ENCODE measurements around the gene PTX4. TPM values are rescaled to one million over a fixed set of nuclear protein-coding genes. Genes with fewer than 3 reads are reported as not detected.
"Not testable (repeated sequence)": the region's sequence is repeated elsewhere in the genome, so short reads cannot be mapped to it uniquely, and the experiment has no call there.

PTX4 gene
- total RNA-seq, 1 donor from 2014 or later, result not detected

DNA sequence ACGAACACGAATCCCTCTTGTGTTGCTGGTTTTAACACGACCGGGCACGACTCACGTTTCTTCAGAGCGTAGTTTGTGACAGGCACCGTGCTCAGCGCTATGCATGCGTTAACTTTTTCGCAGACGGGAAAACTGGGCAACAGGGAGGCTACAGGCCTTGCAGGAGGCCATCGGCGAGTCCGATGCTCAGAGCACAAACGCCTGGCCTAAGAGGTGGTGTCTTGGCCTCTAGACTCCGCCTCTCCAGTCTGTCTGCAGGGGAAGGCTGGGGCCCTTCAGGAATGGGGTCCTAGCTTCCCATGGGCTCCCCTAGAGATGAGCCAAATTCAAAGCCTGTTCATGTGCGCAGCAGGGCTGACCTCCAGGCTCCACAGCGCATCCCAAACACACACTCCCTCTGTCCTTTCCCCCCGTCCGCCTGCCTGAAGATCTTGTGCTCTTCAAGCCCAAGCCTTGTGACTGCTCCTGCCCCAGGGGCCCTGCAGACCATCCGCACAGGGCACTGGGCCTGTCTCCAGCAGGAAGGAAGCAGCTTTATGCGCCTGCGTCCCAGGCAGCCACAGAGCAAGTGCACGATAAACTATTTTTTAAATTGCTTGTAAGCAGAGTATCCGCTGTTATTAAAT lies 17.1 kb downstream of the PTX4 start:
- Histone ChIP-seq H3K9me3 (replicated peaks) (no peaks in the 10 kb centered on the region), H3K36me3 (no peaks in the 10 kb centered on the region), H3K4me1 (peaks cover 72% of the 10 kb centered on the region), H3K4me3 (no peak overlapping the region), H3K27me3 (ENCODE audit: low read depth) (no peaks in the 10 kb centered on the region), H3K27ac (replicated peaks) (no peak overlapping the region)
- intact Hi-C loops (cut with micrococcal nuclease), result no loop called here
- DNase-seq, result no peak
- TF ChIP-seq, protein P1, sequence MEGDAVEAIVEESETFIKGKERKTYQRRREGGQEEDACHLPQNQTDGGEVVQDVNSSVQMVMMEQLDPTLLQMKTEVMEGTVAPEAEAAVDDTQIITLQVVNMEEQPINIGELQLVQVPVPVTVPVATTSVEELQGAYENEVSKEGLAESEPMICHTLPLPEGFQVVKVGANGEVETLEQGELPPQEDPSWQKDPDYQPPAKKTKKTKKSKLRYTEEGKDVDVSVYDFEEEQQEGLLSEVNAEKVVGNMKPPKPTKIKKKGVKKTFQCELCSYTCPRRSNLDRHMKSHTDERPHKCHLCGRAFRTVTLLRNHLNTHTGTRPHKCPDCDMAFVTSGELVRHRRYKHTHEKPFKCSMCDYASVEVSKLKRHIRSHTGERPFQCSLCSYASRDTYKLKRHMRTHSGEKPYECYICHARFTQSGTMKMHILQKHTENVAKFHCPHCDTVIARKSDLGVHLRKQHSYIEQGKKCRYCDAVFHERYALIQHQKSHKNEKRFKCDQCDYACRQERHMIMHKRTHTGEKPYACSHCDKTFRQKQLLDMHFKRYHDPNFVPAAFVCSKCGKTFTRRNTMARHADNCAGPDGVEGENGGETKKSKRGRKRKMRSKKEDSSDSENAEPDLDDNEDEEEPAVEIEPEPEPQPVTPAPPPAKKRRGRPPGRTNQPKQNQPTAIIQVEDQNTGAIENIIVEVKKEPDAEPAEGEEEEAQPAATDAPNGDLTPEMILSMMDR (IDR thresholded peaks at IDR 0.05; ENCODE audit: borderline replicate concordance), result no peak

DNA sequence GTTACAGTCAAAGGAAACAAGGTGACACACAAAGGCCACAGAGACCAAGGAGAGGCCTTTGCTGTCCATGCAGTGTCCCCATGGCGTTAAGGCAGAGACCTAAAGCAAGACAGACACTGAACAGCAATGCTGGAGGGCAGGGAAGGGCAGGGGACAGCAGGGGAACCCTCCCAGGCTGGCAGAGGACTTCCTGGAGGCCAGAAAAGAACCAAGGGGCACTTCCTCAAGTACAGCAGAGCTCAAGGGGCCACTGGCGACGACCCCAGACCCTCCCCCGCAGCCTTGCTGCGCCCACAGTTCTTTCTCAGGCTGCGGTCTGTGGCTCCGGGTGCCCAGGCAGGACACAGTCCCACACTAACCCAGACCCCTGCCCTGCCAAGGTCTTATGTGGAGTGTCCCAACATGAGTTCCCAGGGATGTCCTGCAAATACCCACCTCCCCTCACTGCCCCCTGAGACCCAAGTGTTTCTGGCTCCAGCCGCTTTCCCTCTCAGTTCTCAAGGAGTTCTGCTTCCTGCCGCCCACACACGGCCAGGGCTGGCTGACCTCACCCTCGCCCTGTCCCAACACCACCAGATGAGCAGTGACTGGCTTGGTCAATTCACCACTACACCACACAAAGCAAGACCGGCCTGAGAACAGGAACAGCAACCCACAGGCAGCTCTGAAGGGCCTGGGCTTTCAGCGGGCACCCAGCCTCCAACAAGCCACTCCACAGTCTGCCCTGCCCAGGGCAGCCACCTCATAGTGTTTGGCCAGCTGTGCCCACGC lies 18.1 kb downstream of the PTX4 start:
- H3K27ac ChIP-seq (replicated peaks), result no peak overlapping the region
- TF ChIP-seq, protein P1 (IDR thresholded peaks at IDR 0.05; ENCODE audit: borderline replicate concordance), result no peak
- intact Hi-C loops (cut with micrococcal nuclease), result no loop called here
- no peak for DNase-seq
- no peak overlapping the region for H3K4me3 ChIP-seq
- no peaks in the 10 kb centered on the region for H3K36me3 ChIP-seq
- no peaks in the 10 kb centered on the region for H3K9me3 ChIP-seq (replicated peaks)
- peaks cover 68% of the 10 kb centered on the region for H3K4me1 ChIP-seq
- H3K27me3 ChIP-seq (ENCODE audit: low read depth), result no peaks in the 10 kb centered on the region

DNA sequence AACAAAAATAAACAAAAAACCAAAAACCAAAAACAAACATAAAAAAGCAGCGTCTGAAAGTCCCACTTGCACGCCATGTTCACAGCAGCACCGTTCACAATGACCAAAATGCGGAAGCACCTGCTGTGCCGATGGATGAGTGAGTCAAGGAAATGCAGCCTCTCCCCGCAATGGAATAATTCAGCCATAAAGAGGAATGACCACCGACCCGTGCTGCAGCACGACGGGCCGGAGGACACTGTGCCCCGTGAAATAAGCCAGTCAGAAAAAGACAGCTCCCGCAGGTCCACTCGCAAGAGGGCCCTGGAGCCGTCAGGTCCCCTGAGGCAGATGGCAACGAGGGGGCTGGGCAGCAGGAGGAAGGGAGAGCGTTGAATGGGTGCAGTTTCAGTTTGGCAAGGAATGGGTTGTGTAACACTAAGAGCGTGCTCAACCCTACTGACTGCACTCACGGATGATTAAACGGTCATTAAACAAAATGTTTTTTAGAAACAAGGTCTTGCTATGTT lies 19.0 kb downstream of the PTX4 start:
- TF ChIP-seq, protein P1 (IDR thresholded peaks at IDR 0.05; ENCODE audit: borderline replicate concordance), result no peak
- no peaks in the 10 kb centered on the region for H3K9me3 ChIP-seq (replicated peaks)
- H3K4me1 ChIP-seq, result peaks cover 61% of the 10 kb centered on the region
- no peak overlapping the region for H3K27ac ChIP-seq (replicated peaks)
- H3K4me3 ChIP-seq, result no peak overlapping the region
- intact Hi-C loops (cut with micrococcal nuclease), result no loop called here
- no peaks in the 10 kb centered on the region for H3K27me3 ChIP-seq (ENCODE audit: low read depth)
- H3K36me3 ChIP-seq, result no peaks in the 10 kb centered on the region
- DNase-seq, result no peak

DNA sequence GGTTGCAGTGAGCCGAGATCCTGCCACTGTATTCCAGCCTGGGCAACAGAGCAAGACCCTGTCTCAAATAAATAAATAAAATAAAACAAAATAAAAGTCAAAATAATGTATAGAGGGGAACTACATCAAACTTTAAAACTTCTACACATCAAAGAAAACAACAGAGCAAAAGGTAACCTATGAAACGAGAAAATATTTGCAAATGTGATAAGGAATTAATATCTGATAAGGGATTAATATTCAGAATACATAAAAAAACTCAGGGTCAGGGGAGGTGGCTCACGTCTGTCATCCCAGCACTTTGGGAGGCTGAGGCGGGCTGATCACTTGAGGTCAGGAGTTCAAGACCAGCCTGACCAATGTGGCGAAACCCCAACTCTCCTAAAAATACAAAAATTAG lies 19.6 kb downstream of the PTX4 start:
- H3K36me3 ChIP-seq; H3K27ac ChIP-seq (replicated peaks); H3K9me3 ChIP-seq (replicated peaks); intact Hi-C loops (cut with micrococcal nuclease); H3K4me3 ChIP-seq; H3K27me3 ChIP-seq (ENCODE audit: low read depth); DNase-seq: not testable (repeated sequence)
- H3K4me1 ChIP-seq, result peaks cover 55% of the 10 kb centered on the region

DNA sequence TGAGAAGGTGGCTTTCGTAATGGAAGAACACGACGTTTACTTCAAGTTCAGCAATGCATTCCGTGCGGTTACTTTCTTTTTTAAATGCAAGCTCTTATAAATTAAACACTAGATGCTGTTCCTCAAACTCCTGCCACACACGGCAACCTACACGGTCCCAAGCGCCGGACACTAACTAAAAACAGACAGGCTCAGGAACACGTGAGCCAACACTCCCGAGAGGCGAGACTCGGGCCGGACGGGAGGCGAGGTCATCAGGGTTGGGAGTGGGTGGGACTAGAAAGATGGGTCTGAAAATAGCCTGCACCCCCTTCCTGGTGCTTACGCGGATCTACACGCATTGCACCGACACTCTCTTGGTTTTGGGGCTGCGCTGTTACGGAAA lies 20.3 kb downstream of the PTX4 start:
- H3K27me3 ChIP-seq (ENCODE audit: low read depth), result no peaks in the 10 kb centered on the region
- H3K9me3 ChIP-seq (replicated peaks), result no peaks in the 10 kb centered on the region
- peaks cover 5% of the 10 kb centered on the region for H3K36me3 ChIP-seq
- TF ChIP-seq, protein P1 (IDR thresholded peaks at IDR 0.05; ENCODE audit: borderline replicate concordance), result no peak
- peaks cover 47% of the 10 kb centered on the region for H3K4me1 ChIP-seq
- intact Hi-C loops (cut with micrococcal nuclease), result no loop called here
- no peak overlapping the region for H3K27ac ChIP-seq (replicated peaks)
- no peak overlapping the region for H3K4me3 ChIP-seq
- DNase-seq, result no peak

DNA sequence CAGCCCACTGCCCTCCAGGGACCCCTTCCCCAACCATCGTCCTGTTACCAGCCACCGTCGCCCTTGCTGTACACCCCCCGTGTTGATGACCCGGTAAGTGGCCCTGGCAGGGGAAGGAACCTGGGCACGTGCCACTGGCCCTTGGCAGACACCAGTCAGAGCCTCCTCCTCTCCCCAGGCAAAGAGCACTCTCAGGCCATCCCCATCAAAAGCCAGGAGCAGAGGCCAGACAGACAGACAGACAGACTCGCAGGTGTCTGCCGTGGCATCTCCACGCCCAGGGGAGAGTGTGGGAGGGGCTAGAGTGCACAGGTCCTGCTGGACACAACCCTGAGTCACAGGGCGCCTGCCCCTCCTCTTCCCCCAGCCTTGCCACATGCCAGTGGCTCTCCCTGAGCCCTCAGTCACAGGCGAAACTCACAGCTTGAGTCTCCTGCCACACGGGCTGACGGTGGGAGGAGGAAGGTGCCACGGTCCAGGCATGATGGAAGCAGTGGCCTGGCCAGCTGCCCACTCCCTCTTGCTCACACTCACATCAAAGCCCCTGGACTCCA lies 21.7 kb downstream of the PTX4 start:
- no peak overlapping the region for H3K27ac ChIP-seq (replicated peaks)
- no peaks in the 10 kb centered on the region for H3K9me3 ChIP-seq (replicated peaks)
- H3K27me3 ChIP-seq (ENCODE audit: low read depth), result no peaks in the 10 kb centered on the region
- H3K4me1 ChIP-seq, result peaks cover 38% of the 10 kb centered on the region
- H3K4me3 ChIP-seq, result no peak overlapping the region
- no peak for DNase-seq
- TF ChIP-seq, protein P1 (IDR thresholded peaks at IDR 0.05; ENCODE audit: borderline replicate concordance), result no peak
- intact Hi-C loops (cut with micrococcal nuclease), result no loop called here
- peaks cover 5% of the 10 kb centered on the region for H3K36me3 ChIP-seq

Measured in left ventricle myocardium inferior (tissue), 1 donor.